Fibroblast of lung (primary cell): ENCODE data around the gene S100A2. TPM values are rescaled to one million over a fixed set of nuclear protein-coding genes. Genes with fewer than 3 reads are reported as not detected.

Source experiments
- DNase-seq, 2 donors: peaks; one replicate each; pipeline versions ENCODE4 v3.0.0 to v3.0.0-alpha.2; 2010; ENCODE audit warnings: low read depth in 2 of 2
- H2AFZ ChIP-seq: 2 replicates; pipeline ENCODE4 v1.5.1; 2012; ENCODE audit warnings: low read length, control low read depth, inconsistent platforms
- H3K27ac ChIP-seq: 2 replicates; pipeline ENCODE4 v1.5.1; 2011; ENCODE audit warnings: low read length, control low read depth; ENCODE audit not compliant: insufficient read depth
- H3K27me3 ChIP-seq: 2 replicates; pipeline ENCODE4 v1.5.1; 2011; ENCODE audit warnings: mild to moderate bottlenecking, low read length; ENCODE audit not compliant: control insufficient read depth, insufficient read depth
- H3K36me3 ChIP-seq: 2 replicates; pipeline ENCODE4 v1.5.1; 2011; ENCODE audit warnings: low read length; ENCODE audit not compliant: control insufficient read depth, insufficient read depth
- H3K4me1 ChIP-seq: 2 replicates; pipeline ENCODE4 v1.5.1; 2011; ENCODE audit warnings: low read length; ENCODE audit not compliant: control insufficient read depth, insufficient read depth; ENCODE audit errors: extremely low read depth
- H3K4me2 ChIP-seq: 2 replicates; pipeline ENCODE4 v1.5.1; 2011; ENCODE audit warnings: low read length, control low read depth; ENCODE audit not compliant: insufficient read depth; ENCODE audit errors: extremely low read depth
- H3K4me3 ChIP-seq, 4 experiments: fragments of 200-600 bp in 1 of 4; sonication (generic) in 1 of 4; replicated peaks in 1 of 4; 2 replicates each; pipeline ENCODE4 v1.5.1; 2011 to 2016; ENCODE audit warnings: low read length in 4 of 4, low read depth in 3 of 4, mild to moderate bottlenecking in 3 of 4, control low read depth in 2 of 4, inconsistent platforms in 1 of 4, mixed read lengths in 1 of 4; ENCODE audit not compliant: insufficient read depth in 1 of 4; ENCODE audit errors: control extremely low read depth in 1 of 4
- H3K79me2 ChIP-seq: 2 replicates; pipeline ENCODE4 v1.5.1; 2012; ENCODE audit warnings: mild to moderate bottlenecking, low read length, inconsistent platforms; ENCODE audit not compliant: control insufficient read depth, insufficient read depth
- H3K9ac ChIP-seq: 2 replicates; pipeline ENCODE4 v1.5.1; 2011; ENCODE audit warnings: mild to moderate bottlenecking, low read length, control low read depth; ENCODE audit not compliant: insufficient read depth
- H3K9me3 ChIP-seq: 2 replicates; pipeline ENCODE4 v1.5.1; 2012; ENCODE audit warnings: low read depth, low read length; ENCODE audit not compliant: control insufficient read depth, insufficient read depth
- H4K20me1 ChIP-seq: 2 replicates; pipeline ENCODE4 v1.5.1; 2011; ENCODE audit warnings: low read length; ENCODE audit not compliant: control insufficient read depth, insufficient read depth; ENCODE audit errors: extremely low read depth
- EZH2 ChIP-seq: IDR thresholded peaks from 2 replicates; pipeline ENCODE4 v1.5.1; 2012; ENCODE audit warnings: low read length, control low read depth, mild to moderate bottlenecking; ENCODE audit errors: missing control alignments
- polyA plus RNA-seq, 2 donors: library from polyadenylated mRNA; depleted of rRNA in 1 of 2; stranded (reverse) in 1 of 2; unstranded in 1 of 2; fragments of >200 nt; gene quantifications; 2 replicates each; pipeline ENCODE4 v1.2.1, GENCODE V29; 2011 to 2012; ENCODE audit warnings: missing spikeins in 1 of 2
- total RNA-seq: library from RNA; depleted of rRNA; stranded (reverse); fragments of >200 nt; gene quantifications from 2 replicates; pipeline ENCODE4 v1.2.1, GENCODE V29; 2014
- TF ChIP-seq, protein P1 (sequence below), 2 donors: IDR thresholded peaks in 1 of 2; conservative IDR thresholded peaks in 1 of 2; 1 replicate in 1 of 2; 2 replicates in 1 of 2; pipeline ENCODE4 v1.5.1; 2011 to 2012; ENCODE audit warnings: low read length in 2 of 2, control low read depth in 1 of 2, inconsistent platforms in 1 of 2, low read depth in 1 of 2, mild to moderate bottlenecking in 1 of 2

S100A2 gene
- total and polyA plus RNA-seq, 2 donors (not counting 1 experiment from before 2014, with no cell fraction given): 3.6 to 4.8 TPM

DNA sequence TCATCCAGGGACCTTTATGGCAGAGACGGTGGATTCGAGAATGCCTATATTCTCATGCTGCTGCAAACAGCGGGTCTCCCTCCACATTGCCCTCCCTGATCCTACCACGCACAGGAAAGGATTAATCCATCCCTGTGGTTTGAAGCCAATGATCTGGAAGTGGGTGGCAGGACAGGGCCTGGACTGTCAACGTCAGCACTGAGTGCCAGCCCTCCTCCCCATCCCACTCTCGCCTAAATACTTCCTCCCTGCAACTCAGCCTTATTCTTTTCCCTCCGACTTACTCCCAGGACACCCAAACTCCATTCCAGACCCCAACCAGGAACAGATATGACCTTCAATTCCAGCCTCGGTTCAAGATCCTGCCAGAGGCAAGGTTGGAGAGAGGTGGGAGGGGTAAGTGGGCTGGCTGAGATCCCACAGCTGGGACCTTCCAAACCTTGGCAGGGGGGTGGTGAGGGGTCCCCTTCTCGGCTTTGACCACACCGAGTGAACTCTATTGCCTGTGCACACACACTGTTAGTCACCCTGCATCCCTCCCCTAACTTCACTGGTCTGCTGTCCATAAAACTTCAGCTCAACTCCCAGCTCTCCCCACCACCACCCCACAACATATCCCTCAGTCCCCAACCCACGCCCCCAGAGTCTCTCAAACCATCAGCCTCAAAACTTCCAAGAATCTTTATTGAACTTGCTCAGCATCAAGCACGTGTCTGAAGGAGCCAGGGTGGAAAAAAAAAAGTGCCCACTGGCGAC lies 22.5 kb downstream of the S100A2 start:
- H3K4me2 ChIP-seq: no peak overlapping the region
- H3K9me3 ChIP-seq: no peaks in the 10 kb centered on the region
- DNase-seq: peak in 1 of 2 donors; percentile 37
- no peak overlapping the region for H3K27ac ChIP-seq
- TF ChIP-seq, protein P1, sequence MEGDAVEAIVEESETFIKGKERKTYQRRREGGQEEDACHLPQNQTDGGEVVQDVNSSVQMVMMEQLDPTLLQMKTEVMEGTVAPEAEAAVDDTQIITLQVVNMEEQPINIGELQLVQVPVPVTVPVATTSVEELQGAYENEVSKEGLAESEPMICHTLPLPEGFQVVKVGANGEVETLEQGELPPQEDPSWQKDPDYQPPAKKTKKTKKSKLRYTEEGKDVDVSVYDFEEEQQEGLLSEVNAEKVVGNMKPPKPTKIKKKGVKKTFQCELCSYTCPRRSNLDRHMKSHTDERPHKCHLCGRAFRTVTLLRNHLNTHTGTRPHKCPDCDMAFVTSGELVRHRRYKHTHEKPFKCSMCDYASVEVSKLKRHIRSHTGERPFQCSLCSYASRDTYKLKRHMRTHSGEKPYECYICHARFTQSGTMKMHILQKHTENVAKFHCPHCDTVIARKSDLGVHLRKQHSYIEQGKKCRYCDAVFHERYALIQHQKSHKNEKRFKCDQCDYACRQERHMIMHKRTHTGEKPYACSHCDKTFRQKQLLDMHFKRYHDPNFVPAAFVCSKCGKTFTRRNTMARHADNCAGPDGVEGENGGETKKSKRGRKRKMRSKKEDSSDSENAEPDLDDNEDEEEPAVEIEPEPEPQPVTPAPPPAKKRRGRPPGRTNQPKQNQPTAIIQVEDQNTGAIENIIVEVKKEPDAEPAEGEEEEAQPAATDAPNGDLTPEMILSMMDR (conservative IDR thresholded peaks at IDR 0.05 in 1 of 2, IDR thresholded peaks at IDR 0.05 in 1 of 2; ENCODE audit: low read depth in 1 of 2, low read length in 2 of 2): no peak
- no peak for TF ChIP-seq EZH2
- no peaks in the 10 kb centered on the region for H3K36me3 ChIP-seq
- H2AFZ ChIP-seq: no peak overlapping the region
- peak overlapping the region in 1 of 4 experiments; percentile 71 for H3K4me3 ChIP-seq
- H3K4me1 ChIP-seq: peaks cover 31% of the 10 kb centered on the region
- H4K20me1 ChIP-seq: no peaks in the 10 kb centered on the region
- no peak overlapping the region for H3K9ac ChIP-seq
- H3K79me2 ChIP-seq: peaks cover 8% of the 10 kb centered on the region
- H3K27me3 ChIP-seq: no peaks in the 10 kb centered on the region

DNA sequence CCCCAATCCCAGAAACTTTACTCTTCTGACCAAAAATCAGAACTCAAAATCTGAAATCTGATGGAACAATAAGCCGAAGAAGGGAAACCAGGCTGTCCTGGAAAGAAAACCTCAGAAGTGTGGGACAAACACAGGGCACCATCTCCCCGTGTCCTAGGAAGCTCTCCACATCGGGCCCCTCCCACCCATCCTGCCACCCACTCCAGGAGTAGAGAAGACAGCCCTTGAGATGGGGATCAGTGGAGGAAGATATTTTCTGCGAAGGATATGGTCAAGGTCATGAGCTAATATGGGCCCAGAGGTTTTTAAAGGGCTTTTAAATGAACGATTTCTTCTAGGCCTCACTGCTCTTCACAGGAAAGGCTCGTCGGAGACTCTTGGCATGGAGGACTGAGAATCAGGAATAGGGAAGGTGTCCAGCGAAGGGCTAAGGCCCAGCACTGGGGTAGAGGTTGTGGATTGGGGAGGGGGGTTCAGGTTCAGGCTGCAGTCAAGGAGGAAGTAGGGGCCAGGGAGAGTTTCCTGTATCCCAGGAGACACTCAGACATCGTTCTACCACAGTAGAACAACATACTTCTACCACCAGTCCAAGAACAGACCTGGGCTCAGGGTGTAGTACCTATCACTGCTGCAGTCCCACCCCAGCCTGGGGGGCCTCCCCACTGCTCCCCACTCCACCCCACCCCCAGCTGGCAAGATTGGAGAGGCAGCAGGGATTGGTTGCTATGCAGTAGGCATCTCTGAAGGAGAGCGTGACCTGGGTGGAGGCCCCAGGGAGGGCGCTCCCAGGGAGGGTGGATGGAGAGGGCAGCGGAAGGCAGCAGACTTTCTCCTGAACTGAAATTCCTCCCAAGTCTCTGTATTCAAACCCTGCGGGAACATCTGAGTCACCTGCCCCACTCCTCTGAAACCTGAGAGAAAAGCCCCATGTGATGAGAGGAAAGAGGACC lies 23.7 kb downstream of the S100A2 start:
- TF ChIP-seq, protein P1 (conservative IDR thresholded peaks at IDR 0.05 in 1 of 2, IDR thresholded peaks at IDR 0.05 in 1 of 2; ENCODE audit: low read depth in 1 of 2, low read length in 2 of 2): no peak
- TF ChIP-seq EZH2: no peak
- no peak overlapping the region for H3K9ac ChIP-seq
- no peak overlapping the region for H3K4me2 ChIP-seq
- no peak for DNase-seq
- H3K36me3 ChIP-seq: no peaks in the 10 kb centered on the region
- H3K4me3 ChIP-seq: no peak overlapping the region
- no peak overlapping the region for H3K27ac ChIP-seq
- H3K79me2 ChIP-seq: peaks cover 8% of the 10 kb centered on the region
- no peak overlapping the region for H2AFZ ChIP-seq
- peaks cover 27% of the 10 kb centered on the region for H3K4me1 ChIP-seq
- H3K9me3 ChIP-seq: no peaks in the 10 kb centered on the region
- H3K27me3 ChIP-seq: no peaks in the 10 kb centered on the region
- H4K20me1 ChIP-seq: no peaks in the 10 kb centered on the region
